WTC11 (cell line): ENCODE measurements around the gene ERFL. TPM values are rescaled to one million over a fixed set of nuclear protein-coding genes. Genes with fewer than 3 reads are reported as not detected.

ENCODE experiments used
- ATAC-seq: fragments of 200-7000 bp; cut with Tn5 transposase; 2 replicates; pipeline ENCODE4 v1.10.0; 2021; ENCODE audit warnings: mild to moderate bottlenecking, moderate library complexity
- CTCF ChIA-PET: fragments of 300-600 bp; sonication (Branson Sonifier 250); formaldehyde crosslinking; loops from one replicate; lab custom pipeline; 2021; ENCODE audit warnings: antibody characterized with exemption; lab: Charles Lee
- POLR2A ChIA-PET: fragments of 350-600 bp; sonication (Branson Sonifier 250); formaldehyde crosslinking; loops from one replicate; lab custom pipeline; 2021; ENCODE audit warnings: antibody characterized with exemption; lab: Charles Lee
- DNase-seq: peaks from one replicate; pipeline ENCODE4 v3.0.0; 2021; ENCODE audit warnings: low spot score
- H3K27ac Mint-ChIP-seq: 2 replicates; pipeline ENCODE4 v1.8.0; 2021; ENCODE audit warnings: mixed read lengths
- H3K27me3 Mint-ChIP-seq: 2 replicates; pipeline ENCODE4 v1.8.0; 2021; ENCODE audit warnings: low read depth, mild to moderate bottlenecking, moderate library complexity, mixed read lengths
- H3K36me3 Mint-ChIP-seq: 2 replicates; pipeline ENCODE4 v1.8.0; 2021; ENCODE audit warnings: mixed read lengths
- H3K4me1 Mint-ChIP-seq: 2 replicates; pipeline ENCODE4 v1.8.0; 2022; ENCODE audit warnings: mixed read lengths
- H3K4me3 Mint-ChIP-seq: 2 replicates; pipeline ENCODE4 v1.8.0; 2021; ENCODE audit warnings: mild to moderate bottlenecking, moderate library complexity, mixed read lengths
- H3K9me3 Mint-ChIP-seq: 2 replicates; pipeline ENCODE4 v1.8.0; 2021; ENCODE audit warnings: mixed read lengths
- CBFB ChIP-seq: sonication (generic); formaldehyde crosslinking; IDR thresholded peaks from 2 replicates; pipeline ENCODE4 v1.8.1; 2022; ENCODE audit warnings: mild to moderate bottlenecking, low read depth, missing genetic modification reagents
- CREB1 ChIP-seq: sonication (generic); formaldehyde crosslinking; IDR thresholded peaks from 2 replicates; pipeline ENCODE4 v1.8.0; 2023; ENCODE audit warnings: mild to moderate bottlenecking, missing genetic modification reagents
- EMX1 ChIP-seq: fragments of 250-450 bp; sonication (Bioruptor Pico); IDR thresholded peaks from 2 replicates; pipeline ENCODE4 v1.8.0; 2021; ENCODE audit warnings: mild to moderate bottlenecking
- FOXP1 ChIP-seq: sonication (generic); formaldehyde crosslinking; IDR thresholded peaks from 2 replicates; pipeline ENCODE4 v1.8.0; 2022; ENCODE audit warnings: missing genetic modification reagents, mild to moderate bottlenecking, moderate library complexity, borderline replicate concordance
- GRHL2 ChIP-seq: fragments of 250-450 bp; sonication (Bioruptor Pico); IDR thresholded peaks from 2 replicates; pipeline ENCODE4 v1.8.0; 2022; ENCODE audit warnings: mild to moderate bottlenecking, moderate library complexity; ENCODE audit not compliant: insufficient replicate concordance, severe bottlenecking
- MXD4 ChIP-seq: fragments of 250-450 bp; sonication (Bioruptor Pico); IDR thresholded peaks from 2 replicates; pipeline ENCODE4 v1.8.0; 2021; ENCODE audit warnings: mild to moderate bottlenecking, moderate library complexity, borderline replicate concordance
- NR3C1 ChIP-seq: sonication (generic); formaldehyde crosslinking; conservative IDR thresholded peaks from 2 replicates; pipeline ENCODE4 v1.8.1; 2023; ENCODE audit warnings: low read depth, mild to moderate bottlenecking, missing genetic modification reagents
- RORB ChIP-seq: fragments of 250-450 bp; sonication (Bioruptor Pico); IDR thresholded peaks from 2 replicates; pipeline ENCODE4 v1.9.0; 2021; ENCODE audit warnings: mild to moderate bottlenecking
- SMAD3 ChIP-seq: sonication (generic); formaldehyde crosslinking; IDR thresholded peaks from 2 replicates; pipeline ENCODE4 v1.8.0; 2022; ENCODE audit warnings: missing genetic modification reagents, mild to moderate bottlenecking, borderline replicate concordance
- SMAD4 ChIP-seq: sonication (generic); formaldehyde crosslinking; IDR thresholded peaks from 2 replicates; pipeline ENCODE4 v1.8.0; 2022; ENCODE audit warnings: mild to moderate bottlenecking, missing genetic modification reagents
- SOX15 ChIP-seq: fragments of 250-450 bp; sonication (Bioruptor Pico); IDR thresholded peaks from 2 replicates; pipeline ENCODE4 v1.9.0; 2021; ENCODE audit warnings: mild to moderate bottlenecking
- SP1 ChIP-seq: sonication (generic); formaldehyde crosslinking; conservative IDR thresholded peaks from 2 replicates; pipeline ENCODE4 v1.8.1; 2022; ENCODE audit warnings: missing genetic modification reagents
- ZNF138 ChIP-seq: sonication (generic); formaldehyde crosslinking; conservative IDR thresholded peaks from 2 replicates; pipeline ENCODE4 v1.8.1; 2022; ENCODE audit warnings: mild to moderate bottlenecking, moderate library complexity, missing genetic modification reagents
- ZNF317 ChIP-seq: sonication (generic); formaldehyde crosslinking; IDR thresholded peaks from 2 replicates; pipeline ENCODE4 v1.8.1; 2023; ENCODE audit warnings: low read depth, mild to moderate bottlenecking, moderate library complexity, missing genetic modification reagents, borderline replicate concordance
- total RNA-seq: library from RNA; stranded (reverse); gene quantifications from 3 replicates; pipeline ENCODE4 v1.2.3, GENCODE V29; 2021
- TF ChIP-seq, protein P1 (sequence below): fragments of 250-450 bp; sonication (Bioruptor Pico); IDR thresholded peaks from 2 replicates; pipeline ENCODE4 v1.9.0; 2021; ENCODE audit warnings: mild to moderate bottlenecking
- TF ChIP-seq, protein P2 (sequence below): sonication (generic); formaldehyde crosslinking; IDR thresholded peaks from 2 replicates; pipeline ENCODE4 v1.8.1; 2022; ENCODE audit warnings: mild to moderate bottlenecking, moderate library complexity, missing genetic modification reagents
- TF ChIP-seq, protein P3 (sequence below): sonication (generic); formaldehyde crosslinking; conservative IDR thresholded peaks from 2 replicates; pipeline ENCODE4 v1.8.1; 2023; ENCODE audit warnings: mild to moderate bottlenecking, low read depth, missing genetic modification reagents, moderate library complexity
- TF ChIP-seq, protein P4 (sequence below): sonication (generic); formaldehyde crosslinking; IDR thresholded peaks from 2 replicates; pipeline ENCODE4 v1.8.1; 2022; ENCODE audit warnings: low read depth, missing genetic modification reagents, borderline replicate concordance

ERFL gene
- total RNA-seq, 1 experiment from 2014 or later: 0.31 TPM

DNA sequence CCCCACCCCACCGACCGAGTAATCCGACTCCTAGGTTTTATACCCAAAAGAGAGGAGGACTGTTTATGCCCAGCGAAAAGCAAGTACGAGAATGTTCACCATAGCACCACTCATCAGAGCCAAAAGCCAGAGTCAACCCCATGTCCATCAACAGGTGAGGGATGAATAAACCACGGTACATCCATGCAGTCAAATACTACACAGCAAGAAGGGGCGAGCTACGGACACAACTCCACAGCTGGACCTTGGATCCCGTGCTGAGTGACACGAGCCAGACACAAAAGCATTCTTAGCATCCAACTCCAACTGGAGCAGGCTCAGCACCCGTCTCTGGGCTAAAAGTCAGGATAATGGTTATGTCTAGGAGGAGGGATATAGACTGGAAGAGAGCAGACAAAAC is 43.1 kb upstream of the ERFL start (continued):
- TF ChIP-seq FOXP1 (CRISPR knock-in tag) (no peak), EMX1 (CRISPR knock-in tag) (no peak), CREB1 (CRISPR knock-in tag) (no peak), SMAD4 (CRISPR knock-in tag) (no peak), GRHL2 (CRISPR knock-in tag) (no peak)
- TF ChIP-seq, protein P1, sequence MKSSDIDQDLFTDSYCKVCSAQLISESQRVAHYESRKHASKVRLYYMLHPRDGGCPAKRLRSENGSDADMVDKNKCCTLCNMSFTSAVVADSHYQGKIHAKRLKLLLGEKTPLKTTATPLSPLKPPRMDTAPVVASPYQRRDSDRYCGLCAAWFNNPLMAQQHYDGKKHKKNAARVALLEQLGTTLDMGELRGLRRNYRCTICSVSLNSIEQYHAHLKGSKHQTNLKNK (CRISPR knock-in tag): no peak

DNA sequence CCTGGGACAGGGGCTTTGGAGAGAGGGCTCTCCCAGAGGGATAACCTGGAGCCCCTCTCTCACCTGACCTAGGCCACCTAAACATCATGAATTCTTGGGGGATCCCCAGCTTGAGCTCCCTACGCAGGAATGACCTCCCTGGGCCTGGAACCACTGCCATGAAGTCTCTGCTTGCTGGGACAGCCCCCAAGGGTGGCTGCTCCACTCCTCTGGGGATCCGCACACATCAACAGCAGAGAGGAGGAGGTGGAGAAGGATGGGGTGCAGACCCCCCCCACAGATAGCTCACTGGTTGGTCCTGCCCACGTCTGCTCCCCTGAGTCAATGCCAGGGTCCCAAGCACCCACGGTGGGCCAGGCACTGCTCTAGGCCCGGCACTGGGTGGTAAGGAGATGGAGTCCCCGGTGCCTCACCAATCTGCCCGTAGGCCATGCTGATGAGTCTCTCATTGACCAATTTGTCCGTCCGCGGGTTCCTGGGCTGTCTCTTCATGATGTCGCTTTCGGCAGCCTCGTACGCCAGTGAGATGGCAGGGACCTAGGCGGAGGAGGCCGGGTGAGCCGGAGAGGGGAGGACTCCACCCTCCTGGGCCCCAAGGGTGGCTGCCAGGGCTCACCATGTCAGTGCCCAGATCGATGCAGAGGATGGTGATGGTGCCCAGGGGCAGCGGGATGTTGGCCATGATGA is 41.7 kb upstream of the ERFL start:
- Mint-ChIP-seq H3K36me3 (peaks cover 8% of the 10 kb centered on the region), H3K9me3 (no peaks in the 10 kb centered on the region), H3K27ac (no peak overlapping the region), H3K4me1 (no peaks in the 10 kb centered on the region), H3K27me3 (no peaks in the 10 kb centered on the region), H3K4me3 (no peak overlapping the region)
- ATAC-seq (no peak), DNase-seq (no peak)
- CTCF ChIA-PET: no interaction called here
- POLR2A ChIA-PET: no interaction called here
- TF ChIP-seq SP1 (CRISPR knock-in tag) (no peak), CBFB (CRISPR knock-in tag) (no peak), SOX15 (no peak), ZNF317 (CRISPR knock-in tag) (no peak), ZNF138 (CRISPR knock-in tag) (no peak), MXD4 (CRISPR knock-in tag) (no peak), SMAD3 (CRISPR knock-in tag) (no peak), EMX1 (CRISPR knock-in tag) (no peak), NR3C1 (CRISPR knock-in tag) (no peak), RORB (CRISPR knock-in tag) (no peak)
- TF ChIP-seq, protein P2, sequence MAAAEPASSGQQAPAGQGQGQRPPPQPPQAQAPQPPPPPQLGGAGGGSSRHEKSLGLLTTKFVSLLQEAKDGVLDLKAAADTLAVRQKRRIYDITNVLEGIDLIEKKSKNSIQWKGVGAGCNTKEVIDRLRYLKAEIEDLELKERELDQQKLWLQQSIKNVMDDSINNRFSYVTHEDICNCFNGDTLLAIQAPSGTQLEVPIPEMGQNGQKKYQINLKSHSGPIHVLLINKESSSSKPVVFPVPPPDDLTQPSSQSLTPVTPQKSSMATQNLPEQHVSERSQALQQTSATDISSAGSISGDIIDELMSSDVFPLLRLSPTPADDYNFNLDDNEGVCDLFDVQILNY (CRISPR knock-in tag): no peak
- TF ChIP-seq, protein P3, sequence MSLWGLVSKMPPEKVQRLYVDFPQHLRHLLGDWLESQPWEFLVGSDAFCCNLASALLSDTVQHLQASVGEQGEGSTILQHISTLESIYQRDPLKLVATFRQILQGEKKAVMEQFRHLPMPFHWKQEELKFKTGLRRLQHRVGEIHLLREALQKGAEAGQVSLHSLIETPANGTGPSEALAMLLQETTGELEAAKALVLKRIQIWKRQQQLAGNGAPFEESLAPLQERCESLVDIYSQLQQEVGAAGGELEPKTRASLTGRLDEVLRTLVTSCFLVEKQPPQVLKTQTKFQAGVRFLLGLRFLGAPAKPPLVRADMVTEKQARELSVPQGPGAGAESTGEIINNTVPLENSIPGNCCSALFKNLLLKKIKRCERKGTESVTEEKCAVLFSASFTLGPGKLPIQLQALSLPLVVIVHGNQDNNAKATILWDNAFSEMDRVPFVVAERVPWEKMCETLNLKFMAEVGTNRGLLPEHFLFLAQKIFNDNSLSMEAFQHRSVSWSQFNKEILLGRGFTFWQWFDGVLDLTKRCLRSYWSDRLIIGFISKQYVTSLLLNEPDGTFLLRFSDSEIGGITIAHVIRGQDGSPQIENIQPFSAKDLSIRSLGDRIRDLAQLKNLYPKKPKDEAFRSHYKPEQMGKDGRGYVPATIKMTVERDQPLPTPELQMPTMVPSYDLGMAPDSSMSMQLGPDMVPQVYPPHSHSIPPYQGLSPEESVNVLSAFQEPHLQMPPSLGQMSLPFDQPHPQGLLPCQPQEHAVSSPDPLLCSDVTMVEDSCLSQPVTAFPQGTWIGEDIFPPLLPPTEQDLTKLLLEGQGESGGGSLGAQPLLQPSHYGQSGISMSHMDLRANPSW (CRISPR knock-in tag): no peak
- TF ChIP-seq, protein P4, sequence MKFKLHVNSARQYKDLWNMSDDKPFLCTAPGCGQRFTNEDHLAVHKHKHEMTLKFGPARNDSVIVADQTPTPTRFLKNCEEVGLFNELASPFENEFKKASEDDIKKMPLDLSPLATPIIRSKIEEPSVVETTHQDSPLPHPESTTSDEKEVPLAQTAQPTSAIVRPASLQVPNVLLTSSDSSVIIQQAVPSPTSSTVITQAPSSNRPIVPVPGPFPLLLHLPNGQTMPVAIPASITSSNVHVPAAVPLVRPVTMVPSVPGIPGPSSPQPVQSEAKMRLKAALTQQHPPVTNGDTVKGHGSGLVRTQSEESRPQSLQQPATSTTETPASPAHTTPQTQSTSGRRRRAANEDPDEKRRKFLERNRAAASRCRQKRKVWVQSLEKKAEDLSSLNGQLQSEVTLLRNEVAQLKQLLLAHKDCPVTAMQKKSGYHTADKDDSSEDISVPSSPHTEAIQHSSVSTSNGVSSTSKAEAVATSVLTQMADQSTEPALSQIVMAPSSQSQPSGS (CRISPR knock-in tag): no peak
- TF ChIP-seq, all 79 proteins: peak for 0
